PFSK-1 (cell line): ENCODE measurements around the gene NEUROG3. TPM values are rescaled to one million over a fixed set of nuclear protein-coding genes. Genes with fewer than 3 reads are reported as not detected.

Experiments
- FOXP2 ChIP-seq: optimal IDR thresholded peaks from 2 replicates; pipeline ENCODE3; 2011; ENCODE audit warnings: borderline replicate concordance, control low read depth, inconsistent platforms; ENCODE audit not compliant: insufficient read depth; ENCODE audit errors: extremely low read length, extremely low read depth
- POLR2AphosphoS5 ChIP-seq: IDR thresholded peaks from 2 replicates; pipeline ENCODE4 v1.6.1; 2012; ENCODE audit warnings: low read depth, mild to moderate bottlenecking, control low read depth, low read length, moderate library complexity
- REST ChIP-seq, 2 experiments: IDR thresholded peaks; 2 replicates each; pipeline versions ENCODE4 v1.6.1 to v1.8.0; 2011 to 2012; ENCODE audit warnings: low read depth in 2 of 2, low read length in 2 of 2, control low read depth in 1 of 2, inconsistent platforms in 1 of 2, mild to moderate bottlenecking in 1 of 2, moderate library complexity in 1 of 2; ENCODE audit not compliant: insufficient read depth in 1 of 2
- SIN3A ChIP-seq: IDR thresholded peaks from 2 replicates; pipeline ENCODE4 v1.6.1; 2012; ENCODE audit warnings: mild to moderate bottlenecking, low read length, moderate library complexity, borderline replicate concordance; ENCODE audit not compliant: insufficient read depth
- TAF1 ChIP-seq: IDR thresholded peaks from 2 replicates; pipeline ENCODE4 v1.6.1; 2012; ENCODE audit warnings: low read length, control low read depth, borderline replicate concordance; ENCODE audit not compliant: insufficient read depth
- polyA plus RNA-seq: library from polyadenylated mRNA; unstranded; fragments of >200 nt; gene quantifications from one replicate; pipeline ENCODE4 v1.2.1, GENCODE V29; 2012; ENCODE audit warnings: low read depth, missing spikeins; ENCODE audit not compliant: insufficient read length

Gene NEUROG3
- not detected for polyA plus RNA-seq

GRCh38 chr10:69573056-69573806 lies at the start of gene NEUROG3:
Gene NEUROG3 (minus strand): TSS chr10:69573422. CDS start chr10:69573043, 379 bp downstream.
- no peak for TF ChIP-seq REST (IDR thresholded peaks at IDR 0.05; ENCODE audit: insufficient read depth in 1 of 2, low read depth in 2 of 2, low read length in 2 of 2)

GRCh38 chr10:69620625-69621024 lies 47.4 kb upstream of the NEUROG3 start:
- TF ChIP-seq REST (IDR thresholded peaks at IDR 0.05; ENCODE audit: insufficient read depth in 1 of 2, low read depth in 2 of 2, low read length in 2 of 2) (no peak), POLR2AphosphoS5 (no peak), FOXP2 (no peak), TAF1 (no peak), SIN3A (no peak)

- no peak for TF ChIP-seq POLR2AphosphoS5
- TF ChIP-seq SIN3A = no peak
- no peak for TF ChIP-seq REST (IDR thresholded peaks at IDR 0.05; ENCODE audit: insufficient read depth in 1 of 2, low read depth in 2 of 2, low read length in 2 of 2)
- TF ChIP-seq TAF1 = no peak
- TF ChIP-seq FOXP2 = no peak
Measured at GRCh38 chr10:69619626-69620025, 46.4 kb upstream of the NEUROG3 start.

GRCh38 chr10:69618746-69619145 lies 45.5 kb upstream of the NEUROG3 start:
- no peak for TF ChIP-seq SIN3A
- no peak for TF ChIP-seq REST (IDR thresholded peaks at IDR 0.05; ENCODE audit: insufficient read depth in 1 of 2, low read depth in 2 of 2, low read length in 2 of 2)
- TF ChIP-seq FOXP2 = no peak
- TF ChIP-seq TAF1 = no peak
- TF ChIP-seq POLR2AphosphoS5 = no peak

- TF ChIP-seq TAF1 = no peak
Measured at GRCh38 chr10:69616358-69616757, 43.1 kb upstream of the NEUROG3 start.
